Astrocyte (in vitro differentiated cells and primary cell): Measurements from ENCODE around the gene ACSF3. TPM values are rescaled to one million over a fixed set of nuclear protein-coding genes. Genes with fewer than 3 reads are reported as not detected.

Experiments used
- DNase-seq: peaks from one replicate; pipeline ENCODE4 v3.0.0-alpha.2; 2010; ENCODE audit warnings: low read depth
- FAIRE-seq: peaks from 2 replicates; lab custom pipeline; 2011; peaks lifted over from hg19 to GRCh38; lab: Jason Lieb, UNC
- H2AFZ ChIP-seq: 2 replicates; pipeline ENCODE4 v1.6.0; 2012; ENCODE audit warnings: low read depth, low read length, inconsistent platforms
- H3K27ac ChIP-seq: 2 replicates; pipeline ENCODE4 v1.5.1; 2011; ENCODE audit warnings: low read depth, low read length, inconsistent platforms
- H3K27me3 ChIP-seq: 2 replicates; pipeline ENCODE4 v1.6.0; 2011; ENCODE audit warnings: low read length, inconsistent platforms; ENCODE audit not compliant: insufficient read depth
- H3K36me3 ChIP-seq: 2 replicates; pipeline ENCODE4 v1.5.1; 2011; ENCODE audit warnings: low read length, inconsistent platforms; ENCODE audit not compliant: insufficient read depth
- H3K4me1 ChIP-seq: 2 replicates; pipeline ENCODE4 v1.5.1; 2011; ENCODE audit warnings: low read length, inconsistent platforms; ENCODE audit not compliant: insufficient read depth
- H3K4me2 ChIP-seq: 2 replicates; pipeline ENCODE4 v1.6.0; 2012; ENCODE audit warnings: low read length, inconsistent platforms
- H3K4me3 ChIP-seq: 2 replicates; pipeline ENCODE4 v1.5.1; 2011; ENCODE audit warnings: low read depth, mild to moderate bottlenecking, low read length, inconsistent platforms; ENCODE audit not compliant: insufficient read depth
- H3K79me2 ChIP-seq: 2 replicates; pipeline ENCODE4 v1.6.0; 2012; ENCODE audit warnings: mild to moderate bottlenecking, low read length, inconsistent platforms; ENCODE audit not compliant: insufficient read depth
- H3K9ac ChIP-seq: 2 replicates; pipeline ENCODE4 v1.6.0; 2012; ENCODE audit warnings: mild to moderate bottlenecking, low read length, inconsistent platforms
- H3K9me3 ChIP-seq: 2 replicates; pipeline ENCODE4 v1.5.1; 2012; ENCODE audit warnings: low read depth, mild to moderate bottlenecking, low read length, inconsistent platforms; ENCODE audit not compliant: insufficient read depth
- H4K20me1 ChIP-seq: 2 replicates; pipeline ENCODE4 v1.6.0; 2012; ENCODE audit warnings: low read length, inconsistent platforms; ENCODE audit not compliant: insufficient read depth
- H3K27ac Mint-ChIP-seq: one replicate; pipeline ENCODE4 v1.8.0; 2021; ENCODE audit warnings: mild to moderate bottlenecking, mixed read lengths; ENCODE audit not compliant: unreplicated experiment
- H3K27me3 Mint-ChIP-seq: one replicate; pipeline ENCODE4 v1.8.0; 2021; ENCODE audit warnings: low read depth, mixed read lengths; ENCODE audit not compliant: unreplicated experiment
- H3K36me3 Mint-ChIP-seq: one replicate; pipeline ENCODE4 v1.8.0; 2021; ENCODE audit warnings: low read depth, mixed read lengths; ENCODE audit not compliant: unreplicated experiment
- H3K4me1 Mint-ChIP-seq: one replicate; pipeline ENCODE4 v1.8.0; 2021; ENCODE audit warnings: low read depth, mixed read lengths; ENCODE audit not compliant: unreplicated experiment
- H3K4me3 Mint-ChIP-seq: one replicate; pipeline ENCODE4 v1.8.0; 2021; ENCODE audit warnings: mild to moderate bottlenecking, moderate library complexity, mixed read lengths; ENCODE audit not compliant: unreplicated experiment
- H3K9me3 Mint-ChIP-seq: one replicate; pipeline ENCODE4 v1.8.0; 2021; ENCODE audit warnings: mild to moderate bottlenecking, mixed read lengths; ENCODE audit not compliant: unreplicated experiment
- EZH2 ChIP-seq: IDR thresholded peaks from 2 replicates; pipeline ENCODE4 v1.6.1; 2012; ENCODE audit warnings: mild to moderate bottlenecking, low read length, inconsistent platforms; ENCODE audit not compliant: insufficient read depth
- total RNA-seq: library from RNA; stranded (reverse); gene quantifications from 2 replicates; pipeline ENCODE4 v1.2.1, GENCODE V29; 2021
- TF ChIP-seq, protein P1 (sequence below): IDR thresholded peaks from 2 replicates; pipeline ENCODE4 v1.5.1; 2011; ENCODE audit warnings: low read depth, mild to moderate bottlenecking, inconsistent platforms, low read length, moderate library complexity; ENCODE audit not compliant: insufficient read depth

ACSF3 gene
- total RNA-seq, 1 donor from 2014 or later: 17.0 TPM

DNA sequence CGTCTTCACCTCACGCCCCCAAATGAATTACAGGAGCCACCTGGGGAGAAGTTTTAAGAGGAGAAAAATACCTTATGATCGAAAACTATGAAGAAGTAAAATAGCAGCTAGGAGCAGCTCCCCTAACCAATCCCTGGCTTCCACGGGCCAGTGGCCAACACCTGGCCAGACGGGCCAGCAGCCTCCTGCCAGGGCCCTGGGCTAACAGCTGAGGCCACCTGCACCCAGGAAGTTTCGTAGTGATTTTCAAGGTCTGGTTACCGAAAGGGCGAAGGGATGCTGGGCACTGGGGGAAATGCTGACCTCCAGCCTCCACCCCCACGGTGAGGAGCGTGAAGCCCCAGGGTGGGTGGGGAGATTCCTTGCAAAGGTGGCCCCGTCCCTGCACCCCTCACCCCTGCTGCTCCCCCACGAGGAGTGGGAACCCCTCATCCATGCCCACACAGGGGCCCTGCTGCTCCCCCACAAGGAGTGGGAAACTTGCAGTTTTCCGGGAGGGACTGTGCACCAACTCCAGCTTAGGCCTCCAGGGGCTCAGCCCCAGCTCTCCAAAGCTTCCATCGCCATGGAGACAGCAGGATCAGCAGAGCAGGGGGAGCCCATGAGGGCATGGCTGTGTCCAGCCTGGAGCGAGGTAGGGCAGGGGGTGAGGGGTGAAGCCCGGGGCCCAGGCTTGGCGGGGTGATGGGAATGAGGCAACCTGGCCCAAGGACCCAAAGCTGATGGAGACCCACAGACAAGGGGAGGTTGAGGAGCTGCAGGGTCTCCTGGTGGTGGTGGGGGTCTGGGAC is 31.9 kb upstream of the ACSF3 start:
- no peak for DNase-seq
- Histone ChIP-seq H2AFZ (no peak overlapping the region), H3K4me3 (no peak overlapping the region), H3K79me2 (no peaks in the 10 kb centered on the region), H3K27me3 (no peaks in the 10 kb centered on the region), H3K9ac (no peak overlapping the region), H3K36me3 (no peaks in the 10 kb centered on the region), H3K4me1 (no peaks in the 10 kb centered on the region), H3K4me2 (no peak overlapping the region), H4K20me1 (no peaks in the 10 kb centered on the region), H3K27ac (no peak overlapping the region), H3K9me3 (no peaks in the 10 kb centered on the region)
- no peaks in the 10 kb centered on the region for H3K4me1 Mint-ChIP-seq
- TF ChIP-seq, protein P1, sequence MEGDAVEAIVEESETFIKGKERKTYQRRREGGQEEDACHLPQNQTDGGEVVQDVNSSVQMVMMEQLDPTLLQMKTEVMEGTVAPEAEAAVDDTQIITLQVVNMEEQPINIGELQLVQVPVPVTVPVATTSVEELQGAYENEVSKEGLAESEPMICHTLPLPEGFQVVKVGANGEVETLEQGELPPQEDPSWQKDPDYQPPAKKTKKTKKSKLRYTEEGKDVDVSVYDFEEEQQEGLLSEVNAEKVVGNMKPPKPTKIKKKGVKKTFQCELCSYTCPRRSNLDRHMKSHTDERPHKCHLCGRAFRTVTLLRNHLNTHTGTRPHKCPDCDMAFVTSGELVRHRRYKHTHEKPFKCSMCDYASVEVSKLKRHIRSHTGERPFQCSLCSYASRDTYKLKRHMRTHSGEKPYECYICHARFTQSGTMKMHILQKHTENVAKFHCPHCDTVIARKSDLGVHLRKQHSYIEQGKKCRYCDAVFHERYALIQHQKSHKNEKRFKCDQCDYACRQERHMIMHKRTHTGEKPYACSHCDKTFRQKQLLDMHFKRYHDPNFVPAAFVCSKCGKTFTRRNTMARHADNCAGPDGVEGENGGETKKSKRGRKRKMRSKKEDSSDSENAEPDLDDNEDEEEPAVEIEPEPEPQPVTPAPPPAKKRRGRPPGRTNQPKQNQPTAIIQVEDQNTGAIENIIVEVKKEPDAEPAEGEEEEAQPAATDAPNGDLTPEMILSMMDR: no peak
- TF ChIP-seq EZH2: no peak
- peaks cover 2% of the 10 kb centered on the region for H3K36me3 Mint-ChIP-seq
- H3K27ac Mint-ChIP-seq: no peak overlapping the region
- H3K9me3 Mint-ChIP-seq: no peaks in the 10 kb centered on the region
- H3K27me3 Mint-ChIP-seq: peaks cover 38% of the 10 kb centered on the region
- H3K4me3 Mint-ChIP-seq: no peak overlapping the region
- FAIRE-seq: no peak

DNA sequence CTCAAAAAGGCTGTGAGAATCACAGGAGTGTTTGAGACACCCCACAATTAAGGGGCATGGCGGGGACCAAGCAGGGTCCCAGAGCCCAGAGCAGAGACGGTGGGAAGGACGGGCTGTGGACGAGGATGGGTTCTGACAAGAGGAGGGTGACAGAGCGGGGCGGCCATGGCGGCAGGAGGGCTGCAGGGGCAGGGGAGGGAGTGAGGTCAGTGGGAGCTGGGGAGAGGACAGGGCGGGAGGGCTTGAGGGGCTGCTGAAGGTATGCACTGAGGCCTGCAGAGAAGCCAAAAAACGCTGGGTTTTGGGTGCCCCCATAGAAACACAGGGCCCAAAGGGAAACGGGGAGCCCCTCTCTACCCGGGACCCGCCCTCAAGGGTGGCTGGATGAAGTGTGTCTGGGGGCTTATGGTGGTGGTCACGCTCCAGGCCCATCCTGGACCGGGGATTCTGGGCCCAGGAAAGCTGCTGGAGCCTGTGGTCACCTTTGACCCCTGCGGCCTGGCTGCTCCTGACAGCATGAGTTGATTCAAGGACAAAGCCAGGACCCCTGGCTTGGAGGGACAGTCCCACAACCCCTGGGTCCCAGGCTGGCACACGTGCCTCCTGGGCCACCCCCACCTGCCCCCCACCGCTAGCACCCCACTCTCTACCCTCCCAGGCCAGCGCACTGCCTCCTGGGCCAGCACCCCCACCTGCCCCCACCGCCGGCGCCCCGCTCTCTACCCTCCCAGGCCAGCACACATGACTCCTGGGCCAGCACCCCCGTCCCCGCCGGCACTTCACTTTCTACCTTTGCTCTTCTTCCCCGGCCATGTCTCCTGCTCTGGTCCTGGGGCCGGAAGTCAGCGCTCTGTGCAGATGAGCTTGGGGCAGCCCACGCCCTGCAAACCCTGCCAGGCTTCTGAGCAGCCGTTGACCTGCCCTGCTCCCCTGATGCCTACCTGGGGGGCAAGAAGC is 31.0 kb upstream of the ACSF3 start:
- no peak overlapping the region for H3K4me3 Mint-ChIP-seq

More for the DNA sequence above, 31.0 kb upstream of the ACSF3 start:
- no peak for DNase-seq
- H3K4me1 Mint-ChIP-seq: no peaks in the 10 kb centered on the region
- Histone ChIP-seq H3K36me3 (no peaks in the 10 kb centered on the region), H3K4me3 (no peak overlapping the region), H4K20me1 (no peaks in the 10 kb centered on the region), H3K79me2 (no peaks in the 10 kb centered on the region), H3K9ac (no peak overlapping the region), H3K4me1 (no peaks in the 10 kb centered on the region), H2AFZ (no peak overlapping the region), H3K9me3 (no peaks in the 10 kb centered on the region), H3K4me2 (no peak overlapping the region), H3K27ac (no peak overlapping the region), H3K27me3 (no peaks in the 10 kb centered on the region)
- H3K36me3 Mint-ChIP-seq: peaks cover 2% of the 10 kb centered on the region
- FAIRE-seq: no peak
- H3K27me3 Mint-ChIP-seq: peaks cover 37% of the 10 kb centered on the region
- H3K9me3 Mint-ChIP-seq: no peaks in the 10 kb centered on the region
- TF ChIP-seq, protein P1: no peak
- TF ChIP-seq EZH2: no peak
- no peak overlapping the region for H3K27ac Mint-ChIP-seq
